KOPT-K1 (cell line): Measurements from ENCODE around the gene FN3KRP.
"Not testable (repeated sequence)": the region's sequence is repeated elsewhere in the genome, so short reads cannot be mapped to it uniquely, and the experiment has no call there.

Experiments
- H3K27ac ChIP-seq: fragments of 200-600 bp; sonication (generic); 2 replicates; pipeline ENCODE4 v1.5.1; 2016; ENCODE audit warnings: antibody characterized with exemption, mild to moderate bottlenecking, low read depth, low read length; ENCODE audit not compliant: poor library complexity, severe bottlenecking
- H3K36me3 ChIP-seq: fragments of 200-600 bp; sonication (generic); 2 replicates; pipeline ENCODE4 v1.5.1; 2017; ENCODE audit warnings: antibody characterized with exemption, mild to moderate bottlenecking, low read length, moderate library complexity; ENCODE audit not compliant: insufficient read depth
- H3K9me3 ChIP-seq: fragments of 200-600 bp; sonication (generic); 2 replicates; pipeline ENCODE4 v1.5.1; 2017; ENCODE audit warnings: antibody characterized with exemption, low read length, mild to moderate bottlenecking; ENCODE audit not compliant: insufficient read depth, poor library complexity, severe bottlenecking

The FN3KRP gene

DNA sequence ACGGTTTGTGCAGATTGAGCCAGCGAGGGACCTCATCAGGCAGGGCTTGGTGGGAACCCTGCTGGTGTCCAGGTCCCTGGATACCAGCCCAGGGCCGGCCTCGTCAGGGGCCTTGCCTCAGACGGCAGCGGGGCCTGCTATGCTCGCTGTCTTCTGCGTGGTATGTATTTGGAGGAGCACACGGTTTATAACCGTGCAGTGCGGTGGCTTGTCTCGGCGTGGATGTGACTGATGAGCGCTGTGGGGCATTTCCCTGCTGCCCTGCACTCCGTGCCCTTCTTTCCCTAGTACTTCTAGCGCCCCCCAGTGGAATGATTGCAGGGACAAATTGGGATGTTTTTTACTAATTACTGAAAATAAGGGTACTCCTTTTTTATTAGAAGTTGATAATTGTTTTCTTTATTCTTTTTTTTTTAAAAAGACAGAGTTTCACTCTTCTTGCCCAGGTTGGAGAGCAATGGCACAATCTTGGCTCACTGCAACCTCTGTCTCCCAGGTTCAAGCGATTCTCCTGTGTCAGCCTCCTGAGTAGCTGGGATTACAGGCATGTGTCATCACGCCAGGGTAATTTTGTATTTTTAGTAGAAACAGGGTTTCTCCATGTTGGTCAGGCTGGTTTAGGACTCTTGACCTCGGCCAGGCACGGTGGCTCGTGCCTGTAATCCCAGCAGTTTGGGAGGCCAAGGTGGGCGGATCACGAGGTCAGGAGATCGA lies 50.7 kb downstream of the FN3KRP start:
- Histone ChIP-seq H3K27ac (no peak overlapping the region), H3K36me3 (peaks cover 96% of the 10 kb centered on the region), H3K9me3 (no peaks in the 10 kb centered on the region)

DNA sequence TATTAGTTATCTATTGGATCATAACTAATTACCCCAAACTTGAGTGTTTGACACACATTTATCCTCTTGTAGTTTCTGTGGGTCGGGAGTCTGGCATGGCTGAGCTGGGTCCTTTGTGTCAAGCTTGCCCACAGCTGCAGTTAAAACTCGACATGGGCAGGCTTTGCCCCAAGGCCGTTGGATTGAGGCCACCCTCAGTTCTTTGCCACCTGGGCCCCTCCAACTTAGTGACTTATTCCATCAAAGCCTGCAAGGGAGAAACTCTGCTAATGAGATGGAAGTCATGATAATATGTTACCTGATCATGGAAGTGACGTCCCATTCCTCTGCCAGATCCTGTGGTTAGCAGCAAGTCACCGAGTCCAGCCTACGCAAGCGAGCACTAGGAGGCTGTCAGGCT lies 52.5 kb downstream of the FN3KRP start:
- peaks cover 92% of the 10 kb centered on the region for H3K36me3 ChIP-seq
- no peak overlapping the region for H3K27ac ChIP-seq
- H3K9me3 ChIP-seq: no peaks in the 10 kb centered on the region

GRCh38 chr17:82772026-82772425 lies 55.5 kb downstream of the FN3KRP start:
- H3K36me3 ChIP-seq: peaks cover 90% of the 10 kb centered on the region
- no peaks in the 10 kb centered on the region for H3K9me3 ChIP-seq

GRCh38 chr17:82774456-82774855 lies 58.0 kb downstream of the FN3KRP start:
- H3K9me3 ChIP-seq, H3K27ac ChIP-seq: not testable (repeated sequence)
- peaks cover 75% of the 10 kb centered on the region for H3K36me3 ChIP-seq

More at GRCh38 chr17:82772026-82772425, 55.5 kb downstream of the FN3KRP start:
- H3K27ac ChIP-seq: no peak overlapping the region

DNA sequence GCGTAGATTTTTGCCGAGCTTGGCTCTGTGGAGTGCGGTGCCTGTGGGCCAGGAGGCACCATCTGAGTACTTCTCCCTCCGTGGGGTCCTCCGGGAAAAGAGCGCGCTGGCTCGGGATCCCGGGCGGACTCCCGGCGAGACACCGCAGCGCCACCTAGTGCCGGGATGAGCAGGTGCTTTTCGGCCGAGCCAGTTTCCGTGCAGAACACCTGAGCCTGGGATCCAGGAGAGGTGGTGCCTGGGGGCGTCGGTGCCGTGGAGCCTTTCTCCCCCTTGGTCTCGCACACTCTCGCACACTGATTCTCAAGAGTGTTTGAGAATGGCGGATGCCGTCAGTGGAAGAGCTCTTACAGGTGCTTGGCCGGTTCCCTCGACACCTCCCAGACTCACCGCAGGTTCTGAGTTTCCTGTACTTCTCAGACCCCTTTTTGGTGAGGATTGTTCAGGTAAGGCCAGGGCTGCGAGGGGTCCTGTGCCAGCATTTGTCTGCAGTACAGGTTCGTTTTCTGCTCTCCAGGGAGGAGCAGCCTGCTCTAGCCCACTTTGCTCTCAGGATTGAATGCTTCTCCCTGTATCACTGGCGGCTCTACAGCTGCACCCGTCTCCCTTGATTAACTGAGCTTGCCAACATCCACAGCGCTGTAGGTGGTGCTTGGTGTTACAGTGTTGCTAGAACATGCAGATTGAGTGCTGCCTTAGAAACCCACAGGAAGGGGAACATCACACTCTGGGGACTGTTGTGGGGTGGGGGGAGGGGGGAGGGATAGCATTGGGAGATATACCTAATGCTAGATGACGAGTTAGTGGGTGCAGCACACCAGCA lies 58.7 kb downstream of the FN3KRP start:
- no peaks in the 10 kb centered on the region for H3K9me3 ChIP-seq
- peaks cover 75% of the 10 kb centered on the region for H3K36me3 ChIP-seq
- H3K27ac ChIP-seq: no peak overlapping the region

- Histone ChIP-seq H3K36me3 (peaks cover 70% of the 10 kb centered on the region), H3K27ac (no peak overlapping the region)
Observed at GRCh38 chr17:82776454-82776853, 59.9 kb downstream of the FN3KRP start.

More at GRCh38 chr17:82776454-82776853, 59.9 kb downstream of the FN3KRP start:
- H3K9me3 ChIP-seq: no peaks in the 10 kb centered on the region
